Kidney (tissue), 14 donors: ENCODE data around the gene CCDC39. TPM values are rescaled to one million over a fixed set of nuclear protein-coding genes. Genes with fewer than 3 reads are reported as not detected.

ENCODE experiments used
- DNase-seq, 5 donors: peaks; one replicate each; pipeline ENCODE4 v3.0.0-alpha.2; 2013 to 2020
- FAIRE-seq: peaks from 2 replicates; lab custom pipeline; 2012; peaks lifted over from hg19 to GRCh38; lab: Jason Lieb, UNC
- H3K27ac ChIP-seq, 2 donors: one replicate each; pipeline ENCODE4 v1.7.0; 2013; ENCODE audit warnings: low read depth in 2 of 2, low read length in 2 of 2, inconsistent platforms in 1 of 2
- H3K27me3 ChIP-seq: one replicate; pipeline ENCODE4 v1.7.1; 2013; ENCODE audit warnings: low read length, inconsistent platforms; ENCODE audit not compliant: control insufficient read depth, insufficient read depth
- H3K36me3 ChIP-seq, 3 donors: one replicate each; pipeline versions ENCODE4 v1.7.0 to v1.7.1; 2013; ENCODE audit warnings: low read length in 3 of 3, control low read depth in 1 of 3, inconsistent platforms in 1 of 3; ENCODE audit not compliant: insufficient read depth in 3 of 3, control insufficient read depth in 2 of 3
- H3K4me1 ChIP-seq, 3 donors: one replicate each; pipeline versions ENCODE4 v1.7.0 to v1.7.1; 2013; ENCODE audit warnings: low read length in 3 of 3, inconsistent platforms in 1 of 3, low read depth in 1 of 3; ENCODE audit not compliant: control insufficient read depth in 2 of 3, insufficient read depth in 2 of 3
- H3K4me3 ChIP-seq, 3 donors: one replicate each; pipeline versions ENCODE4 v1.7.0 to v1.8.1; 2013; ENCODE audit warnings: low read length in 3 of 3, control low read depth in 1 of 3, inconsistent platforms in 1 of 3
- H3K9ac ChIP-seq, 3 donors: one replicate each; pipeline versions ENCODE4 v1.7.0 to v1.7.1; 2013; ENCODE audit warnings: low read length in 3 of 3, control low read depth in 1 of 3, inconsistent platforms in 1 of 3
- H3K9me3 ChIP-seq, 3 donors: one replicate each; pipeline versions ENCODE4 v1.7.0 to v1.7.1; 2013; ENCODE audit warnings: low read length in 3 of 3, control low read depth in 1 of 3, inconsistent platforms in 1 of 3; ENCODE audit not compliant: control insufficient read depth in 2 of 3, insufficient read depth in 1 of 3
- intact Hi-C: fragments of 100-400 bp; cut with DNase I; formaldehyde crosslinking; loops from one replicate; pipeline ENCODE4 v1.11.1; 2022
- polyA plus RNA-seq: library from polyadenylated mRNA; stranded (reverse); fragments of 350-450 nt; fragmentation: Illumina TruSeq; extraction: RNeasy Lipid Tissue Mini Kit (QIAGEN cat#74804); gene quantifications from one replicate; pipeline ENCODE4 v1.2.3, GENCODE V29; 2014; ENCODE audit warnings: low read depth, low replicate concordance; ENCODE audit not compliant: insufficient read depth
- total RNA-seq: library from RNA; stranded (reverse); fragmentation: NEBNext Ultra II Directional; extraction: Animal tissue kit (Norgen Biotek cat#: 25700); gene quantifications from one replicate; pipeline ENCODE4 v1.2.1, GENCODE V29; 2021
- TF ChIP-seq, protein P1 (sequence below): IDR thresholded peaks from 3 replicates; pipeline ENCODE4 v1.5.1; 2012; ENCODE audit warnings: mild to moderate bottlenecking, moderate library complexity, borderline replicate concordance; ENCODE audit not compliant: insufficient read depth; ENCODE audit errors: extremely low read depth
- donor health status: control.
- donor health status: control.
- donor health status: control.
- donor health status: control.
- donor health status: control.
- donor health status: DM: yes; HTN: yes; CAD: no.
- donor health status: Normal renal cell carcinoma (clear cell type).

The CCDC39 gene
- total and polyA plus RNA-seq, 2 donors from 2014 or later = 0.60 TPM; not detected in 1

DNA sequence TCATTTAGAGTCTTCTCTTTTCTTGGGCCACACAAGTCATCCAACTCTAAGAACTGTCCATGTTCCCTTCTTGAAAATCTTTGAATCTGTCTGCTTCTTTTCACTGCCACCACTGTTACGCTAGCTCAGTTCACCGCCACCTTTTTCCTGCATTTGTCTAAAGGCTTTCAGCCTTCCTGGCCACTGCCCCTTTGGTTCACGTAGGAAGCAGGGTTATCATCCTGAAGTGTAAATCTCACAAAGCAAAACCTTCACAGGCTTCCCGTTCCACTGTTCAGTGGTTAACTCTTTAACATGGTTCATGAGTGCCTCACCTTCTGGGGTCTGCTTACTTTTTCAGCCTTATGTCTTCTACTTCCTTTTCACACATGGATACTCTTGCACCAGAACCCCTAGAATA is 26.3 kb upstream of the CCDC39 start:
- DNase-seq (peak in 1 of 5 donors; percentile 32), FAIRE-seq (no peak)
- intact Hi-C loops = no loop called here
- Histone ChIP-seq H3K9ac (no peak overlapping the region), H3K27ac (no peak overlapping the region), H3K27me3 (no peaks in the 10 kb centered on the region), H3K4me1 (no peaks in the 10 kb centered on the region), H3K9me3 (no peaks in the 10 kb centered on the region), H3K4me3 (no peak overlapping the region), H3K36me3 (no peaks in the 10 kb centered on the region)
- TF ChIP-seq, protein P1, sequence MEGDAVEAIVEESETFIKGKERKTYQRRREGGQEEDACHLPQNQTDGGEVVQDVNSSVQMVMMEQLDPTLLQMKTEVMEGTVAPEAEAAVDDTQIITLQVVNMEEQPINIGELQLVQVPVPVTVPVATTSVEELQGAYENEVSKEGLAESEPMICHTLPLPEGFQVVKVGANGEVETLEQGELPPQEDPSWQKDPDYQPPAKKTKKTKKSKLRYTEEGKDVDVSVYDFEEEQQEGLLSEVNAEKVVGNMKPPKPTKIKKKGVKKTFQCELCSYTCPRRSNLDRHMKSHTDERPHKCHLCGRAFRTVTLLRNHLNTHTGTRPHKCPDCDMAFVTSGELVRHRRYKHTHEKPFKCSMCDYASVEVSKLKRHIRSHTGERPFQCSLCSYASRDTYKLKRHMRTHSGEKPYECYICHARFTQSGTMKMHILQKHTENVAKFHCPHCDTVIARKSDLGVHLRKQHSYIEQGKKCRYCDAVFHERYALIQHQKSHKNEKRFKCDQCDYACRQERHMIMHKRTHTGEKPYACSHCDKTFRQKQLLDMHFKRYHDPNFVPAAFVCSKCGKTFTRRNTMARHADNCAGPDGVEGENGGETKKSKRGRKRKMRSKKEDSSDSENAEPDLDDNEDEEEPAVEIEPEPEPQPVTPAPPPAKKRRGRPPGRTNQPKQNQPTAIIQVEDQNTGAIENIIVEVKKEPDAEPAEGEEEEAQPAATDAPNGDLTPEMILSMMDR = no peak

DNA sequence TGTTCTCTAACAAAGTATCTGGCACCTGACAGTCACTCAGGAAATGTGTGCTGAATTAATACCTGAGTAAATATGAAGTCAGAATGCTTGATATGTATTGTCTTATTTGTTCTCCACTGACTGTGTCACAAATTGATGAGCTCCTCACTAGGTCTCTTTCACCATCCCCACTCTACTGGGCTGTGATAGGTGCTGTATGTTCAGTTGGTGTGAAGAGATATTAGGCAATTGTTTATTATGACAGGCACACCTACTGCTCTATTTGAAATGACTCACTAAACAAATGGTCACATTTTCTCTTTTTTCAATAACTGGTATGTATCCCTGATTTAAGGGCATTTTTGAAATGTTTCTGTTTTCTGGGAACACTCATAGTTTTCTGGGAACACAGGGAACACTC is 25.2 kb upstream of the CCDC39 start:
- Histone ChIP-seq H3K4me1 (no peaks in the 10 kb centered on the region), H3K36me3 (no peaks in the 10 kb centered on the region), H3K9ac (no peak overlapping the region), H3K27ac (no peak overlapping the region), H3K9me3 (no peaks in the 10 kb centered on the region), H3K4me3 (no peak overlapping the region), H3K27me3 (no peaks in the 10 kb centered on the region)
- intact Hi-C loops = no loop called here
- TF ChIP-seq, protein P1 = no peak
- DNase-seq (no peak), FAIRE-seq (no peak)

DNA sequence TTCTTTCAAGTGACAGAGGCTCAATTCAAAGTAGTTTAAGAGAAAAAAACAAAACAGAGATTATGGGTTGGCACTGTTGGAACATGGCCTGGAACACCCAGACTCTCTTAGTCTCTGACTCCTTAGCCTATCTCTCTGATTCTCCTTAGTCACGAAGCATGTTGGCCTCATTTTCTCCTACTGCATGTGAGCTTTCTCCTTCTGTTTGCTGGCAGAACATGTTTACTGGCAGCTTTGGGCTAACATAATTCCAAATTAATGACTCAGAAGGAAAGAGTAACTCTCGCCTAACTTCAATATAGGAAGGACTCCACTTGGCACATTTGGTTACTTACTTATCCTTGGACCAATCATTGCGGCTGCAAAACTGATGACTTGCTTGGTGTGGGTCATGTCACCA is 21.7 kb upstream of the CCDC39 start:
- Histone ChIP-seq H3K4me1 (no peaks in the 10 kb centered on the region), H3K36me3 (no peaks in the 10 kb centered on the region), H3K4me3 (no peak overlapping the region), H3K27me3 (no peaks in the 10 kb centered on the region), H3K9ac (no peak overlapping the region), H3K9me3 (no peaks in the 10 kb centered on the region), H3K27ac (no peak overlapping the region)
- TF ChIP-seq, protein P1 = no peak
- FAIRE-seq (no peak), DNase-seq (no peak)
- intact Hi-C loops = no loop called here

DNA sequence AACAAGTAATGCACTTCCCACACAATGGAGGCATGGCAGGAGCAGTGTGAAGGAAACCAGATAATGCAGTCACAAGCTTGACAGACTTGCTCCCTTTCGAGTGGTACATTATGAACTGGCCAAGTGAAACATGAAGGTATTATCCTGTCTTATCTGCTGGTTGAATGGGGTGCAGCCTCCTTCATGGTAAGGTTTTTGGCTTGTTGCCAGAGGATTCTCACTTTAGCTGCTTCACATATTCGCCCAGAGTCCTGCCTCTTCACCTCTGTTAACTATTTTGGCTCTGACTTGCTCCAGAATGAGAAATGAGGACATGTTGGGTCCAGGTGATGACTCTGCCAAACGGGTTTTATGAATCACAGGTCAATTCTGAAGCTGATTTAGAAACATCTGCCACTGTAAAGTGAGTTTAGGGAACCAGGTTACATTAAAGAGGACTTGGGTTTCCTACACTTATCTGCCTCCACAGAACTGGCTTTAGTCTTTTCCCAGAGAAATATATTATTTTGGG is 19.5 kb upstream of the CCDC39 start:
- no peak overlapping the region for H3K9ac ChIP-seq
- H3K4me3 ChIP-seq = no peak overlapping the region
- H3K9me3 ChIP-seq = no peaks in the 10 kb centered on the region
- TF ChIP-seq, protein P1 = no peak
- no peaks in the 10 kb centered on the region for H3K27me3 ChIP-seq
- intact Hi-C loops = no loop called here
- no peaks in the 10 kb centered on the region for H3K36me3 ChIP-seq
- no peak overlapping the region for H3K27ac ChIP-seq
- no peak for DNase-seq
- FAIRE-seq = no peak
- H3K4me1 ChIP-seq = no peaks in the 10 kb centered on the region
